Measurements from ENCODE around the gene ADAMTSL4. TPM values are rescaled to one million over a fixed set of nuclear protein-coding genes. Genes with fewer than 3 reads are reported as not detected.

The ADAMTSL4 gene
- total and polyA plus RNA-seq, 9 of the 15 experiments (the other 6 are each of a cell fraction or from before 2014, with no cell fraction given): 12.7 to 212 (median 35.6) TPM

DNA sequence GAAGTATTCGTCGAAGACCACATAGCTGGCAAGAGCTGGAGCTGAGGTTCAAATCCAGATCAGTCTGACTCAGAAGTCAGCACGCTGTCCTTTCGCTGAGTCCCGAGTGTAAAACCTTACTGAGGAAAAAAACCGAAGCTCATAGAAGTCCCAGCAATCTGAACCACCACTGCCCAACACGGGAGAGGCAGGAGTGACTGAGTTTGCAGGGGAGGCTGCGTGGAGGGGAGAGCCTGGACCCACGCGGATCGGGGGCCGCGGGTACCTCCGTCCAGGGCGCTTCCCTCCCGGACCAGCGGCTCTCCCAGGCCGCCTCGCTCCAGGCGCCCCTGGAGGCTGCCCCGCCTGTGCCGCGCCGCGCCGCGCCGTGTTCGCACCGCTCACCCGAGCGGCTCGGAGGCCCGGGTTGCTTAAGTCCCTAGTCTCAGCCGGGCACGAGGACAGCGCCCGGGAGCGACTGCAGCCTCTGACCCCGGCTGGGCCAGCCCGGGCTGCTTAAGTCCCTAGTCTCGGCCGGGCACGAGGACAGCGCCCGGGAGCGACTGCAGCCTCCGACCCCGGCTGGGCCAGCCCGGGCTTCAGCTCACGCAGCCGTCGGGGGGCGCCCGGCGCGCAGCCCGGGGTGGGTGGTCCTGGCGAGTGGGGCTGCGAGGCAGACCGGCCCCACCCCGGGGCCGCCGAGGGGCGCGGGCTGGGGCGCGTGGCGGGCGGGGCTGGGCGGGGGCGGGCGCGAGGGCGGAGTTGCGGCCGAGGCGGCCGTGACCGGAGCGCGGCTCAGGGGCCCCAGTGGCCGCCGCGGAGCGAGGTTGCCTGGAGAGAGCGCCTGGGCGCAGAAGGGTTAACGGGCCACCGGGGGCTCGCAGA, at the start of gene ADAMTSL4 (continued):
- TF ChIP-seq, protein P1, sequence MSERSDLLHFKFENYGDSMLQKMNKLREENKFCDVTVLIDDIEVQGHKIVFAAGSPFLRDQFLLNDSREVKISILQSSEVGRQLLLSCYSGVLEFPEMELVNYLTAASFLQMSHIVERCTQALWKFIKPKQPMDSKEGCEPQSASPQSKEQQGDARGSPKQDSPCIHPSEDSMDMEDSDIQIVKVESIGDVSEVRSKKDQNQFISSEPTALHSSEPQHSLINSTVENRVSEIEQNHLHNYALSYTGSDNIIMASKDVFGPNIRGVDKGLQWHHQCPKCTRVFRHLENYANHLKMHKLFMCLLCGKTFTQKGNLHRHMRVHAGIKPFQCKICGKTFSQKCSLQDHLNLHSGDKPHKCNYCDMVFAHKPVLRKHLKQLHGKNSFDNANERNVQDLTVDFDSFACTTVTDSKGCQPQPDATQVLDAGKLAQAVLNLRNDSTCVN (CRISPR knock-in tag; IDR thresholded peaks at IDR 0.05): no peak
- TF ChIP-seq WHSC1 (IDR thresholded peaks at IDR 0.05; ENCODE audit: low read length): no peak
- TF ChIP-seq, protein P2, sequence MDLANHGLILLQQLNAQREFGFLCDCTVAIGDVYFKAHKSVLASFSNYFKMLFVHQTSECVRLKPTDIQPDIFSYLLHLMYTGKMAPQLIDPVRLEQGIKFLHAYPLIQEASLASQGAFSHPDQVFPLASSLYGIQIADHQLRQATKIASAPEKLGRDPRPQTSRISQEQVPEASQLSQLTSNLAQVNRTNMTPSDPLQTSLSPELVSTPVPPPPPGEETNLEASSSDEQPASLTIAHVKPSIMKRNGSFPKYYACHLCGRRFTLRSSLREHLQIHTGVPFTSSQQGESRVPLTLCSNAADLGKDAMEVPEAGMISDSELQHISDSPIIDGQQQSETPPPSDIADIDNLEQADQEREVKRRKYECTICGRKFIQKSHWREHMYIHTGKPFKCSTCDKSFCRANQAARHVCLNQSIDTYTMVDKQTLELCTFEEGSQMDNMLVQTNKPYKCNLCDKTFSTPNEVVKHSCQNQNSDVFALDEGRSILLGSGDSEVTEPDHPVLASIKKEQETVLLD (IDR thresholded peaks at IDR 0.05): no peak
- TF ChIP-seq, protein P3, sequence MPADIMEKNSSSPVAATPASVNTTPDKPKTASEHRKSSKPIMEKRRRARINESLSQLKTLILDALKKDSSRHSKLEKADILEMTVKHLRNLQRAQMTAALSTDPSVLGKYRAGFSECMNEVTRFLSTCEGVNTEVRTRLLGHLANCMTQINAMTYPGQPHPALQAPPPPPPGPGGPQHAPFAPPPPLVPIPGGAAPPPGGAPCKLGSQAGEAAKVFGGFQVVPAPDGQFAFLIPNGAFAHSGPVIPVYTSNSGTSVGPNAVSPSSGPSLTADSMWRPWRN (IDR thresholded peaks at IDR 0.05; ENCODE audit: low read depth): no peak
- TF ChIP-seq ZNF124 (CRISPR knock-in tag; IDR thresholded peaks at IDR 0.05): no peak
- no peak for TF ChIP-seq ZNF57 (CRISPR knock-in tag; IDR thresholded peaks at IDR 0.05)
- TF ChIP-seq, protein P4, sequence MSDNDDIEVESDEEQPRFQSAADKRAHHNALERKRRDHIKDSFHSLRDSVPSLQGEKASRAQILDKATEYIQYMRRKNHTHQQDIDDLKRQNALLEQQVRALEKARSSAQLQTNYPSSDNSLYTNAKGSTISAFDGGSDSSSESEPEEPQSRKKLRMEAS (CRISPR knock-in tag; IDR thresholded peaks at IDR 0.05): peak; percentile 92
- TF ChIP-seq RFX1 (IDR thresholded peaks at IDR 0.05): no peak
- TF ChIP-seq ZNF217 (CRISPR knock-in tag; IDR thresholded peaks at IDR 0.05): no peak
- TF ChIP-seq, protein P5, sequence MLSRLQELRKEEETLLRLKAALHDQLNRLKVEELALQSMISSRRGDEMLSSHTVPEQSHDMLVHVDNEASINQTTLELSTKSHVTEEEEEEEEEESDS (CRISPR knock-in tag; IDR thresholded peaks at IDR 0.05): no peak
- no peak for TF ChIP-seq NFE2 (IDR thresholded peaks at IDR 0.05; ENCODE audit: low read depth)
- TF ChIP-seq ZFP1 (CRISPR knock-in tag; IDR thresholded peaks at IDR 0.05): no peak
- TF ChIP-seq, protein P6, sequence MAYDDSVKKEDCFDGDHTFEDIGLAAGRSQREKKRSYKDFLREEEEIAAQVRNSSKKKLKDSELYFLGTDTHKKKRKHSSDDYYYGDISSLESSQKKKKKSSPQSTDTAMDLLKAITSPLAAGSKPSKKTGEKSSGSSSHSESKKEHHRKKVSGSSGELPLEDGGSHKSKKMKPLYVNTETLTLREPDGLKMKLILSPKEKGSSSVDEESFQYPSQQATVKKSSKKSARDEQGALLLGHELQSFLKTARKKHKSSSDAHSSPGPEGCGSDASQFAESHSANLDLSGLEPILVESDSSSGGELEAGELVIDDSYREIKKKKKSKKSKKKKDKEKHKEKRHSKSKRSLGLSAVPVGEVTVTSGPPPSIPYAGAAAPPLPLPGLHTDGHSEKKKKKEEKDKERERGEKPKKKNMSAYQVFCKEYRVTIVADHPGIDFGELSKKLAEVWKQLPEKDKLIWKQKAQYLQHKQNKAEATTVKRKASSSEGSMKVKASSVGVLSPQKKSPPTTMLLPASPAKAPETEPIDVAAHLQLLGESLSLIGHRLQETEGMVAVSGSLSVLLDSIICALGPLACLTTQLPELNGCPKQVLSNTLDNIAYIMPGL (CRISPR knock-in tag; IDR thresholded peaks at IDR 0.05): 0 out of 2 replicates have a peak, but pooled peaks have one; percentile 23
- TF ChIP-seq RHOXF2B (CRISPR knock-in tag; conservative IDR thresholded peaks at IDR 0.05): no peak

All from K562 (cell line).